GM12878 (cell line): ENCODE data around the gene LDLRAD4.

Experiments used
- BCL3 ChIP-seq: IDR thresholded peaks from 2 replicates; pipeline ENCODE4 v1.6.1; 2011; ENCODE audit warnings: borderline replicate concordance, low read depth, mild to moderate bottlenecking, moderate library complexity, low read length; ENCODE audit not compliant: insufficient read depth, poor library complexity, severe bottlenecking
- EP300 ChIP-seq, 2 experiments: fragments of 150-350 bp in 1 of 2; IDR thresholded peaks; 2 replicates each; pipeline ENCODE4 v1.6.1; 2011 to 2012; ENCODE audit warnings: low read depth in 2 of 2, low read length in 2 of 2, borderline replicate concordance in 1 of 2, improper control_type of control experiment in 1 of 2, inconsistent platforms in 1 of 2; ENCODE audit not compliant: control insufficient read depth in 1 of 2
- GATAD2B ChIP-seq: fragments of 450-650 bp; conservative IDR thresholded peaks from 2 replicates; pipeline ENCODE4 v1.6.1; 2017; ENCODE audit warnings: low read depth, mild to moderate bottlenecking, moderate library complexity
- MAX ChIP-seq: IDR thresholded peaks from 2 replicates; pipeline ENCODE4 v1.6.1; 2012; ENCODE audit warnings: low read depth, low read length, improper control_type of control experiment
- NRF1 ChIP-seq: conservative IDR thresholded peaks from 2 replicates; pipeline ENCODE4 v1.6.1; 2011; ENCODE audit warnings: mild to moderate bottlenecking, low read depth, low read length, improper control_type of control experiment
- POLR2A ChIP-seq: IDR thresholded peaks from 2 replicates; pipeline ENCODE4 v1.6.1; 2011; ENCODE audit warnings: low read depth, mild to moderate bottlenecking, low read length
- SREBF2 ChIP-seq: IDR thresholded peaks from 2 replicates; pipeline ENCODE4 v1.6.1; 2012; ENCODE audit warnings: mild to moderate bottlenecking, low read length
- YY1 ChIP-seq: IDR thresholded peaks from 2 replicates; pipeline ENCODE4 v1.6.1; 2011; ENCODE audit warnings: low read depth, mild to moderate bottlenecking, low read length
- ZBTB40 ChIP-seq: fragments of 450-650 bp; IDR thresholded peaks from 2 replicates; pipeline ENCODE4 v1.6.1; 2016; ENCODE audit warnings: mild to moderate bottlenecking, moderate library complexity, borderline replicate concordance
- ZZZ3 ChIP-seq: IDR thresholded peaks from 2 replicates; pipeline ENCODE4 v1.6.1; 2011; ENCODE audit warnings: low read depth; ENCODE audit not compliant: control insufficient read depth, insufficient read length
- TF ChIP-seq, protein P1 (sequence below), 3 experiments: IDR thresholded peaks in 2 of 3; conservative IDR thresholded peaks in 1 of 3; 2 replicates each; pipeline ENCODE4 v1.5.1; 2011; ENCODE audit warnings: low read depth in 3 of 3, low read length in 3 of 3, mild to moderate bottlenecking in 3 of 3, control low read depth in 2 of 3, moderate library complexity in 2 of 3, inconsistent platforms in 1 of 3, mixed read lengths in 1 of 3; ENCODE audit not compliant: control insufficient read depth in 2 of 3, insufficient read depth in 1 of 3; ENCODE audit errors: extremely low read depth in 1 of 3

DNA sequence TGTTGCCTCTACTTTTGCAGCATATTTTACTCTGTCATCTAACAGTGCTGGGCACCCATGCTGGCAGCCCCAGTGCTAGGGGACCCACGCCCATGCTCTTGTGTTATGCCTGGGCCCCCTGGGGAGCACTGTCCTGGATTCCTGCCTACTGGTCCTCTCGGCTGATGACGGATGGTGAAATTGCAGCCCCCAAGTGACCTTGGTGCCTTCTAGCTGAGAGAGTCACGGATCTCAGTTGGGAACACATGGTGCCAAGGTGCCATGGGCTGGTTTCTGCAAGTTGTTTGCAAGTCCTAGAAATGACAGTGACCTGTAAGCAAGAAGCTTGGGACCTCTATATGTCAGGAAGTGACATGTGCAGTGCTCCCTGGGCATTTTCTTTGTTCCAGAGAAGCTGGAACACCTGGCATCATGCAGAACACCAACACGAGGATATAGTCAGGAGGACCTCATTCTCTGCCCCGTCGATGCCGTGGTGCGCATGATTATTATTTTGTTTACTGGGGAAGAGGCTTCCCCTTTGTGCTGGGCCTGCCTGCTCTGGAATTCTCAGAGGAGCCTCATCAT lies 187.6 kb downstream of the LDLRAD4 start:
- TF ChIP-seq MAX, result no peak
- TF ChIP-seq, protein P1, sequence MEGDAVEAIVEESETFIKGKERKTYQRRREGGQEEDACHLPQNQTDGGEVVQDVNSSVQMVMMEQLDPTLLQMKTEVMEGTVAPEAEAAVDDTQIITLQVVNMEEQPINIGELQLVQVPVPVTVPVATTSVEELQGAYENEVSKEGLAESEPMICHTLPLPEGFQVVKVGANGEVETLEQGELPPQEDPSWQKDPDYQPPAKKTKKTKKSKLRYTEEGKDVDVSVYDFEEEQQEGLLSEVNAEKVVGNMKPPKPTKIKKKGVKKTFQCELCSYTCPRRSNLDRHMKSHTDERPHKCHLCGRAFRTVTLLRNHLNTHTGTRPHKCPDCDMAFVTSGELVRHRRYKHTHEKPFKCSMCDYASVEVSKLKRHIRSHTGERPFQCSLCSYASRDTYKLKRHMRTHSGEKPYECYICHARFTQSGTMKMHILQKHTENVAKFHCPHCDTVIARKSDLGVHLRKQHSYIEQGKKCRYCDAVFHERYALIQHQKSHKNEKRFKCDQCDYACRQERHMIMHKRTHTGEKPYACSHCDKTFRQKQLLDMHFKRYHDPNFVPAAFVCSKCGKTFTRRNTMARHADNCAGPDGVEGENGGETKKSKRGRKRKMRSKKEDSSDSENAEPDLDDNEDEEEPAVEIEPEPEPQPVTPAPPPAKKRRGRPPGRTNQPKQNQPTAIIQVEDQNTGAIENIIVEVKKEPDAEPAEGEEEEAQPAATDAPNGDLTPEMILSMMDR (IDR thresholded peaks at IDR 0.05 in 2 of 3, conservative IDR thresholded peaks at IDR 0.05 in 1 of 3; ENCODE audit: control insufficient read depth in 2 of 3, extremely low read depth in 1 of 3, insufficient read depth in 1 of 3, low read depth in 3 of 3, low read length in 3 of 3), result no peak
- no peak for TF ChIP-seq YY1
- no peak for TF ChIP-seq EP300 (IDR thresholded peaks at IDR 0.05; ENCODE audit: borderline replicate concordance in 1 of 2, control insufficient read depth in 1 of 2, low read depth in 2 of 2, low read length in 2 of 2)
- no peak for TF ChIP-seq POLR2A
- TF ChIP-seq ZZZ3, result no peak
- no peak for TF ChIP-seq GATAD2B
- no peak for TF ChIP-seq SREBF2
- no peak for TF ChIP-seq ZBTB40
- no peak for TF ChIP-seq BCL3
- no peak for TF ChIP-seq NRF1
